ENCODE data around the gene LHX6.

LHX6 gene

DNA sequence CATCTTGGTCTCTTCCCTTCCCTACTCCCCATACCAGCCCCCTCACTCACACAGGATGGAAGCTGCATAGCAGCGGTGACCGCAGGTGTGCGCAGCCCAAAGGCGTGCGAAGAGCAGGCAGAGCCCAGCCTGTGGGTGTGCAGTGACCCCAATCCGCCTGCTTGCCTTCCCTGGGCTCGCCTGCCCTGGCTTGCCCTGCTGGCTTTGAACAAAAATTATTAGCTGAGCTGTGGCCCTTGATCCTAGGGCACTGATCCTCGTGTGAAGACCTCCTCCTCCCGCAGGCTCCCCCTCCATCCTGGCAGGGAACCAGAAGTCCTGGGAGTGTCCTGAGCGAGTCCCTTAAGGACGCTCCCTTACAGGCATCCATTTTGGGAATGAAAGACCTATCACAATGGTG, 37.2 kb downstream of the LHX6 start:
- DNase-seq (ENCODE audit: low spot score): peak; percentile 19

DNA sequence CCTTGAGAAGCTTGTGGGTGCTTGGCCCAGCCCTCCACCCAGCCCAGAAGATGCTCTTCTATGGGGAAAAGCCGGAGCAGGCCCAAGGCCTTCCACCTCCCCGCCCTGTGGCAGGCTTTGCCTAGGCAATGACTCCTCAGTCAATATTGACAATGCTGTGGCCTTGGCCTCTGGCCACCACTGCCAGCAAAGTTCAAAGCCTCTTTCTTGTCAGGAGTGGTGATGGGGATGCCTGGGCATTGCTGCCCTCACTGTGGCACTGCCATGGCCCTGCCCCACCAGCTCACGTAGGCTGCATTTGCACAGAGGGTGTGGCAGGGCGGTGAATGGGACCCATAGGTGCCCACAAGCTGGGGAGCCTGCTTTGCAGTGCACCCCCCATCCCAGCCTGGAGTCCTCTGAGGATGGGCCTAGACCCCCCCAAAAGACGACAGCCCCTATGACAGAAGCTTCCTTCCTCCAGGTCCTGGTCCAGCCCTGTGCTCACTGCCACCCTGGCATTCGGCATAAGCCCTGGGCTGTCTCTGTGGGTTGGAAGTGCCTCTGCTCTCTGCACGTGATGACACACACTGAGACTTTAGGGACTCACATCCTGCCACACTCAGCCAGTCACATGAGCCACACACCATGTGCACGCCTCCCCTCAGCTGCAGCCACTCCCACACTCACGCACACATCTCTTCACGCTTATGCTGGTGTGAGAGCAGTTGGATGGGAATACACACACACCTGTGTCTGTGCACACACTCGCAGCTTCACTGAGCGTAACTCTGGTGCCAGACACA, 38.0 kb downstream of the LHX6 start:
- peak; percentile 56 for DNase-seq (ENCODE audit: low spot score)

GRCh38 chr9:122188369-122188768, 40.4 kb downstream of the LHX6 start:
- DNase-seq (ENCODE audit: low spot score): no peak

GRCh38 chr9:122186777-122187470, 41.8 kb downstream of the LHX6 start:
- DNase-seq (ENCODE audit: low spot score): no peak

- no peak for DNase-seq (ENCODE audit: low spot score)
Measured at GRCh38 chr9:122186301-122186700, 42.5 kb downstream of the LHX6 start.

DNA sequence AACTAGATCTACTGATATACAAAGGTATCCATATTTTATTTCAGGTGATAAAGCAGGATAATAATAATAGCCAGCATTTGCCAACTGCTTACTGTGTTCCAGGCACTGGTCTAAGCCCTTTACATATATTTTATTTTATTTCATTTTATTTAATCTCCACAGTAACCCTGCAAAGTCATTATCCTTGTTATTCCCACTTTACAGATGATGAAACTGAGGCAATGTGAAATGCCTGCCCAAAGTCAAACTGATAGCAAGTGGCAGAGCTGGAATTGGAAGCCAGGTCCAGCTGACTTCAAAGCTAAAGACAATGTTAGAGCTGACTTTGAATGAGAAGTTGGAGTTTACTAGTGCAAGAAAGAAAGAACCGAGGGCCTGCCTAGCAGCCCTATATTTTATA, 44.2 kb downstream of the LHX6 start:
- DNase-seq (ENCODE audit: low spot score): no peak

- no peak for DNase-seq (ENCODE audit: low spot score)
Measured at GRCh38 chr9:122183501-122183900, 45.3 kb downstream of the LHX6 start.

DNA sequence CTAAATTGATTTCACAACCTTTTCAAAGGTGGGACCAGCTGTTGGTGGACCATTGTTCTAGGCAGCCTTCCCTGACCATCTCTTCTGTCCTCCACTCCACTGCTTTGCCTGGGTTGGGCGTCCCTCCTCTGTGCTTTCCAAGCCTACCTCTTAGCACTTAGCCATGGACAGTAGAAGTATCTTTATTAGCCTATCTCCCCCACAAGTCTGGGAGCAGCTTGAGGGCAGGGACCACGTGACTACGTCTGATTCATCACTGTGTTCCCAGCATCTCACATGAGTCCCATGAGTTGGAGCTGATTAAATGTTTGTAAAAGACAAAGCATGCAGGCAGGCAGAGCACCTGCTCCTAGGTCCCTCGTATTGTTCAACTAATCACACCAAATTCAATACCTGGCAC, 48.1 kb downstream of the LHX6 start:
- peak; percentile 57 for DNase-seq (ENCODE audit: low spot score)

DNA sequence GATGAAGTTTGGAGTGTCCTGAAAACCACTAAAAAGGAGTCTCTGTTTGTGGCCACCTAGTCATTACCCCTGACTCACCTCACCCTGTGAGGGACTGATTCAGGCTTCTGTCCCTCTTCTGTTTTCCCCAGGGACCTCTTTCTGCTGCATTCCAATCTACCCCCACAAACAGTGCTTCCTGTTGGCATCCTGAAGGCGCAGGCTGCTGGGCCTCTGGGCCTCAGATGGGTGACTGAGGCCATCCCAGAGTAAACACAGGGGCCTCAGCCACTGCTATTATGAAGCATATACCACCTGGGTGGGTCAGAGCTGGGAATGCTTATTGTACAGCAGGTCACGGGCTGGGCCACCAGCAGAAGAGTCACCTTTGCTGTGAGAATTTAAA, 49.1 kb downstream of the LHX6 start:
- DNase-seq (ENCODE audit: low spot score): peak; percentile 78

DNA sequence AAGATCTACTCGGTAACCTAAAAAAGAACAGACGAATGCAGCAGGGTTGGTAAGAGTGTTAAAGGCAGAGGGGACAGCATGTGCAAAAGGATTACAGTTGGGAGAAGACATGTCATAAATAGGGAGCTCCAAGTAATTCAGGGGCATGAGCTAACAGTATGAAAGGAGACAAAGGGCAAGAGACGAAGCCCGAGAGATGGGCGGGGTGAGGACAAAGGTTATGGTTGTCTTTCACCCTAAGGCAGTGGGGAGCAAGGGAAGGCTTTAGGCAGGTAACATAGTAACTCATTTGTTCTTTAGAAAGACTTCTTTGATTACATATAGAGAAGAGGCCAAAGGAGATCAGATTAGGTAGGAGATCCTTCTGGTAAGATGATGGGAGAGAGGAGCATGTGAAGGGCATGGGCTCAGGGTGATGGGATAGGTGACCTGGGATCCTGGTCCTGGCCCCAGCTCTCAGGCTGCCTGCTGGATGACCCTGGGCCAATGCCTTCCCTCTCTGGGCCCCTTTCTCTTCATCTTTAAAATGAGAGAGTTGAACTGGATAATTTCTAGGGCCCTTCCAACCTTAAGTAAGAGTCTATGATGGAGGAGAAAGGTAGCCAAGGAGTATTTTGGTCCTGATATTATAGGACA, 49.6 kb downstream of the LHX6 start:
- no peak for DNase-seq (ENCODE audit: low spot score)

GRCh38 chr9:122176916-122177315, 51.8 kb downstream of the LHX6 start:
- no peak for DNase-seq (ENCODE audit: low spot score)

DNA sequence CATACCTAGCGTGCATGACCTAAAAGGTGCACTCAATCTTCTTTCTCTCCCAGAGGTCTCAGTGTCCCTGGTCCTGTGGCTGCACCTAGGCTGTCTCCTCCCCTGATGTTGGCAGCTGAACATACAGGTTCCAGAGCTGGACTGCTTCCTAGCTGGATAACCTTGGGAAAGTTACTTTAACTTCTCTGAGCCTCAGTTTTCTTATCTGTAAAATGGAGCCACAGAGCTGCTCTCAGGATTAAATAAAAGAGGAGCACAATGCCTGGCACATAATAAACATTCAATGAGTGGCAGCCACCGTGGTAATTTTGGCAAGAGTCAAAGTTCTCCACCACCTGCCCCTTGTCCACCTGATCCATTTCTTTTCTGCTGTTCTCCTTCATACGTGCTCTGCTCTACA, 55.1 kb downstream of the LHX6 start:
- DNase-seq (ENCODE audit: low spot score): no peak

GRCh38 chr9:122172131-122172530, 56.6 kb downstream of the LHX6 start:
- DNase-seq (ENCODE audit: low spot score): no peak

DNA sequence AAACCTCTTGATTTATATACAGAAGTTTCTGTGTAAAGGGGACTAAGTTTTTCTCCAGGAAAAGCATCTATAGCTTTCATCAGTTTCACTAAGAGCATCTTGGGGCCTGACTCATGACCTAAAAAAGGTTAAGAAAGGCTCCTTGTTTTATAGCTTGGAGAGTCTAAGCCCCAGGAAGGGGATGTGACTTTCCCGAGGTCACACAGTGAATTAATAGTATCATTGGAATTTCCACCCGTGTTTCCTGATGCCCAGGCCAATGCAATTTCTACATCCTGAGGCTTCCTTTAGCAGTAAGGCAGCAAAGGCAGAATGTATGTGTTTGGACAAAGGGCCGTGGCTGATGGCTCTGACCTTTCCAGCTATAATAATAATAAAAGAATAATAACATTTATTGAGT, 60.4 kb downstream of the LHX6 start:
- peak; percentile 50 for DNase-seq (ENCODE audit: low spot score)

DNA sequence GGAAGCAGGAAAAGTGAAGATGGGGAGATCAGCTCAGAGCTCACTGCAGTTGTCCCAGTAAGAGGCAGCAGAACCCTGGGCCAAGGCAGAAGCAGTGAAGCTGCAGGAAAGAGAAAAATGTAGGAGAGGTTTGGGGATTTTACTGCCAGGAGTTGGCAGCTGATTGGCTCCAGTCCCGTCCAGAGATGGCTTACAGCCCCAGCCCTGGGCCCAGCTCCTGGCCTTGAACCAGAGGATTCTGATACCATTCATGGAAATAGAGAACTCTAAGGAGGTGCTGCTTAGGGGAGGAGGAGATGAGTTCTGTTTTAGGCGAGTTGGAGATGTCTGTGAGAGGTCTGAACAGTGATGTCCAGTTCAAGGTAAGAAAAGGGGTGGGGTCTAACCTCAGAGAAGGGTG, 64.5 kb downstream of the LHX6 start:
- no peak for DNase-seq (ENCODE audit: low spot score)

DNA sequence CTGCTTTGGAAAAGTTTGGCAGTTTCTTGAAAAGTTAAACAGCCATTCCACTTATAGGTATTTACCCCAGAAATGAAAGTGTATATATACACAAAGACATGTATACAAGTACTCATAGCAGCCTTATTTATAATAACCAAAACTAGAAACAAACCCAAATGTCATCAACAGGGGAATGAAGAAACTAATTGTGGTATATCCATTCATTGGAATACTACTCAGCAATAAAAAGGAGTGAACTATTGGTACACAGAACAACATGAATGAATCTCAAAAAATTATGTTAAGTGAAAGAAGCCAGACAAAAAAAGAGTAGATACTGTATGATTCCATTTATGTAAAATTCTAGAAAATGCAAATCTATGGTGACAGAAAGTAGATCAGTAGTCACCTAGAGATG, 66.3 kb downstream of the LHX6 start:
- DNase-seq (ENCODE audit: low spot score): no peak

- DNase-seq (ENCODE audit: low spot score): no peak
Measured at GRCh38 chr9:122159925-122160246, 68.9 kb downstream of the LHX6 start.

GRCh38 chr9:122159026-122159924, 69.5 kb downstream of the LHX6 start, which contains the start of the genes MORN5 and NDUFA8:
Gene MORN5, plus strand, starts transcription at chr9:122159908. Its CDS starts 65 bp downstream, at chr9:122159973.
Gene NDUFA8, minus strand, starts transcription at chr9:122159779. Its CDS starts 102 bp downstream, at chr9:122159677.
- DNase-seq (ENCODE audit: low spot score): peak; percentile 96

DNA sequence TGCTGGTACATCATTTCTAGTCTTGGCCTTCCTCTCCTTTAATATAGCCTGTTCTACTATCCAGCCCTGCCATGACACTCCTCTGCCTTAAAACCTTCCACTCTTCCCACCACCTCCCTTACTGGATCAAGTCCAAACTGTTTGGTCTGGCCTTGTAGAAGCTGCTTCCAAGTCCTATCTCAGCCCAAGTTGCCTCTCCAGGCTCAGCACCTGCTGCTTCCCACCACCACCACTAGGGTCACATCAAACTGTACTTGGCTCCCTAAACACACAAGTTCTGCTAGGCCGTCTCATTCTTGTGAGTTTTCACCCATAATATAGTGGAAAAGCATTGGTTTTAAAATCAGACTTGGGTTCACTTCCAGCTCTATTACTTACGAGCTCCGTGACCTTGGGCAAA, 70.6 kb downstream of the LHX6 start:
- peak; percentile 59 for DNase-seq (ENCODE audit: low spot score)

- no peak for DNase-seq (ENCODE audit: low spot score)
Measured at GRCh38 chr9:122155796-122156195, 73.0 kb downstream of the LHX6 start.
